ENCODE measurements around the gene NNT.
"Not testable (repeated sequence)": the region's sequence is repeated elsewhere in the genome, so short reads cannot be mapped to it uniquely, and the experiment has no call there.

Gene NNT

DNA sequence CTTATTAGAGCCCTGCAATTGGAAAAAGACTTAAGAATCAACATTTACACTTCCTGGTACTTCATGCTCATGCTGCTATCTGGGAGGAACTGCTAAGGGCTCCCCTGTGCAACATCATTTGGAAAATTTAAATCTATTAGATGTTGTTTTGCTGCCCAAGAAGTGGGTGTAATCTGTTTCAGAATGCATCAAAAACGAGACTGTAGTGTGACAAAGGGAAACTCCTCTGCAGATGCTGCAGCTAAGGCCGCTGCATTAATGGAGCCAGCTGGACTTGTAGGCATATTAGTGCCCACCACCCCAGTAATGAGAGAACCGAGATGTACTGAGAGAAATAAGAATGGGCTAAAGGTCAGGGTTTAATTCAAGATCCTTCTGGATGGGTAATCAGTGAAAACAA, 35.0 kb upstream of the NNT start:
- TF ChIP-seq POLR2AphosphoS5 (IDR thresholded peaks at IDR 0.05; ENCODE audit: low read depth, low read length), result no peak
- no peak for TF ChIP-seq TAF1 (IDR thresholded peaks at IDR 0.05; ENCODE audit: borderline replicate concordance, low read depth, low read length)
- TF ChIP-seq POLR2A (IDR thresholded peaks at IDR 0.05; ENCODE audit: low read depth, low read length), result no peak
- DNase-seq (ENCODE audit: insufficient read length) (no peak), FAIRE-seq (no peak)

DNA sequence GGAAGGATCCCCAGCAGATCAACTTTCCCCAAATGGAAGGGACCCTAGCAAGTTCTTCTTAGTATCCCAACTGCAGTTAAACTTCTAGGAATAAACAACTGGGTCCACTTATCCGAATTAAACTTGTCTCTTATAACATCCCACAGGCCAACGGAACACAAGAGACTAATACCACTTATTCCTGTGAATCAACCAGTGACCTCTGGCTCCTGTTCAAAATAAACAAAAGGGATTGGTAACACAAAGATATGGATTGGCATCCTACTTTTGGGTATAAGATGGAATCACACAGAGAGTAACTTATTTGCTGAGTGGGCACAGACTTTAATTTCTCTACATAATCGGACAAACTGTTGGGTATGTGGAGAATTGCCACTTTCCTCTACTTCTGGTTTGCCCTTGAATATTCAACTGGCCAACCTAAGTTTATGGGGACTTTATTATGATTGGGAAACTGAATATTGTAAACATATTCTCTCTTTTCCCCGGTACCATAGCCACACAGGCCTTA, 33.7 kb upstream of the NNT start:
- no peak for DNase-seq (ENCODE audit: insufficient read length)
- FAIRE-seq, result no peak
- TF ChIP-seq POLR2A (IDR thresholded peaks at IDR 0.05; ENCODE audit: low read depth, low read length), result no peak
- no peak for TF ChIP-seq TAF1 (IDR thresholded peaks at IDR 0.05; ENCODE audit: borderline replicate concordance, low read depth, low read length)

DNA sequence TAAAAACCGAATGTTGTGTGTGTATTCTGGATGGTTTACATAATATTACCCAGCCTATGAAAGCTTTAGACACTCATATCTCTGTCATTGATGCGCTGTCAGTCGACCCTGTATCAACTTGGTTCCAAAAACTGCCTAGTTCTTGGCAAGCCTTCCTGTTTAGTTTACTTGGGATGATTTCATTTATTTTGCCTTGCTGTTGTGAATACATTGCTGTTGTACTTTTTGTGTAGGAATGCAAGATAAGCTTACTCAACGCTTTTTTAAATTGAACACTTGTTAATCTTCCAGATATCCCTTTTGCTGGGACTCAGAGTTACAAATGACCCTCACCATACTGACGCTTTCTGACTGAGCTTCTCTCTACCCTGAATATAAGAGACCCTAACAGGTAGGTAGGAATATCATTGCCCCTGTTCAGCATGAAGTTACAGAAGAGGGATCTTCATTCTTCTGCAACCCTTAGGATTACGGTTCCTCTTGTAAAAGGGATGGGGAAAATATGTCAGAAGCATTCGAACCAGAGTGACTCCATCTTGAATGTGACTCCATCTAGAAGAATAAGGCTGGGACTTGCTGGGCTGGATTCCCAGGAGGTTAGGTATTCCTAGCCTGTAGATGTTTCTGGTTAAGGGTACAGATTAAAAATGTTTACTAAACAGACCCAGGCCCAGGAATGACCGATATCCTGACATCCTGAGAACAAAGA, 32.4 kb upstream of the NNT start:
- FAIRE-seq (no peak), DNase-seq (ENCODE audit: insufficient read length) (no peak)
- TF ChIP-seq TAF1 (IDR thresholded peaks at IDR 0.05; ENCODE audit: borderline replicate concordance, low read depth, low read length) (no peak), POLR2A (IDR thresholded peaks at IDR 0.05; ENCODE audit: low read depth, low read length) (no peak), POLR2AphosphoS5 (IDR thresholded peaks at IDR 0.05; ENCODE audit: low read depth, low read length) (no peak)

DNA sequence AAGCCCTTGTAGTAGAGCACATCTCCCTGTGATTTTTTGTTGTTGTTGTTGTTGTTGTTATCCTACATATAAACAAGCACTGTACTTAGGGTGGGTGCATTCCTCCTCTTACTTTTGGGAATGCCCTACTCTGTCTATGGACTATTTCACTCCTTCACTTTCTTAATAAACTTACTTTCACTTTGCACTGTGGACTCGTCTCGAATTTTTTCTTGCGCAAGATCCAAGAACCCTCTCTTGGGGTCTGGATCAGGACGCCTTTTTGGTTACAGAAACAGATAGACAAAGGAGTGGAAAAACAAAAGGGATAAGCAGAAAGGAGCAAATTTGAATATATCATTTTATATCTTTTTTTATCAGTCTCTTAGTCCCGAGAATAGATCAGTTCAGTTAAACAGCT, 31.7 kb upstream of the NNT start:
- FAIRE-seq (no peak), DNase-seq (ENCODE audit: insufficient read length) (no peak)
- TF ChIP-seq POLR2AphosphoS5 (IDR thresholded peaks at IDR 0.05; ENCODE audit: low read depth, low read length) (no peak), TAF1 (IDR thresholded peaks at IDR 0.05; ENCODE audit: borderline replicate concordance, low read depth, low read length) (no peak), POLR2A (IDR thresholded peaks at IDR 0.05; ENCODE audit: low read depth, low read length) (no peak)

DNA sequence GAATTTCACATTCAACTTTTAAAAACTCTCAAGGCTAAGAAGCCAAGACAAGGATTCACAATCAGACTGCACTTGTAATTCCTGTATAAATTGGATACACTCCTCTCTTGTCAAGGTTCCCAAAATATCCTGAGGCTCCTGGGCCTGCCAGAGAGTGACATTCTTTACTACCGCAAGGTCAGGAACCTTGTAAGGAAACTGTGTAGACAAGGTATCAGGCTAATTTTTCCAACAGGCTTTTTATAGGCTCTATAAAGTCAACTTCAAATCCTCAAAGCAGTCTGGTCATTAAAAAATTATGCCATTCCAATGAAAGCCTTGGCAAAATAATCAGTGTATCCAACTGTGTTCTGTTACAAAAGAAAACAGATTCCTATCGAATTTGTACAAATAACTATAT, 30.6 kb upstream of the NNT start:
- DNase-seq (ENCODE audit: insufficient read length), result no peak
- no peak for FAIRE-seq
- TF ChIP-seq POLR2AphosphoS5 (IDR thresholded peaks at IDR 0.05; ENCODE audit: low read depth, low read length), result no peak
- TF ChIP-seq POLR2A (IDR thresholded peaks at IDR 0.05; ENCODE audit: low read depth, low read length), result no peak
- no peak for TF ChIP-seq TAF1 (IDR thresholded peaks at IDR 0.05; ENCODE audit: borderline replicate concordance, low read depth, low read length)

DNA sequence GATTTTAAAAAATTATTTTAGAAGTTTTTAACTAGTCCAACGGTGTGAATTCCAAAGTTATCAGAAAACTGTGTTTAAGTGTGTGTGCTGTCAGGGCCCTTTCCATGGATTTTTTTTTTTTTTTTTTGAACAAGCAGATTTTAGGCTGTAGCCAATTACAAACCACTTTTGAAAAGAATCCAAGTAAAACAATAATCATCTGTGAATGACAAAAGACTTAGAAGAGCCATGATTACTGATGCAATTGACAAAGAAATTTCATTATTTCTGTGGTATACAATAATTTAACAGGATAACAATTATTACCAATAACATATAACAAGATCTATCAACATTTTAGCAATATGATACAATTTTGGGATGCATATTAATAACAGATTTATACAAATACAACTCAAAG, 29.9 kb upstream of the NNT start:
- FAIRE-seq (no peak), DNase-seq (ENCODE audit: insufficient read length) (no peak)
- TF ChIP-seq POLR2A (IDR thresholded peaks at IDR 0.05; ENCODE audit: low read depth, low read length), result no peak
- no peak for TF ChIP-seq TAF1 (IDR thresholded peaks at IDR 0.05; ENCODE audit: borderline replicate concordance, low read depth, low read length)
- TF ChIP-seq POLR2AphosphoS5 (IDR thresholded peaks at IDR 0.05; ENCODE audit: low read depth, low read length), result no peak

DNA sequence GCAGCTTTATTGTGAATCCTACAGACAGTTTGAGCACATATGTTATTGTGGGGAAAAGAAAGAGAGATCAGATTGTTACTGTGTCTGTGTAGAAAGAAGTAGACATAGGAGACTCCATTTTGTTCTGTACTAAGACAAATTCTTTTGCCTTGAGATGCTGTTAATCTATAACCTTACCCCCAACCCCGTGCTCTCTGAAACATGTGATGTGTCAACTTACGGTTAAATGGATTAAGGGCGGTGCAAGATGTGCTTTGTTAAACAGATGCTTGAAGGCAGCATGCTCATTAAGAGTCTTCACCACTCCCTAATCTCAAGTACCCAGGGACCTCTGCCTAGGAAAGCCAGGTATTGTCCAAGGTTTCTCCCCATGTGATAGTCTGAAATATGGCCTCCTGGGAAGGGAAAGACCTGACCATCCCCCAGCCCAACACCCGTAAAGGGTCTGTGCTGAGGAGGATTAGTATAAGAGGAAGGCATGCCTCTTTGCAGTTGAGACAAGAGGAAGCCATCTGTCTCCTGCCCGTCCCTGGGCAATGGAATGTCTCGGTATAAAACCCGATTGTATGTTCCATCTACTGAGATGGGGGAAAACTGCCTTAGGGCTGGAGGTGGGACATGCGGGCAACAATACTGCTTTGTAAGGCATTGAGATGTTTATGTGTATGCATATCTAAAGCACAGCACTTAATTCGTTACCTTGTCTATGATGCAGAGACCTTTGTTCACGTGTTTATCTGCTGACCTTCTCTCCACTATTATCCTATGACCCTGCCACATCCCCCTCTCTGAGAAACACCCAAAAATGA, 22.4 kb upstream of the NNT start:
- DNase-seq (ENCODE audit: insufficient read length); FAIRE-seq: not testable (repeated sequence)

DNA sequence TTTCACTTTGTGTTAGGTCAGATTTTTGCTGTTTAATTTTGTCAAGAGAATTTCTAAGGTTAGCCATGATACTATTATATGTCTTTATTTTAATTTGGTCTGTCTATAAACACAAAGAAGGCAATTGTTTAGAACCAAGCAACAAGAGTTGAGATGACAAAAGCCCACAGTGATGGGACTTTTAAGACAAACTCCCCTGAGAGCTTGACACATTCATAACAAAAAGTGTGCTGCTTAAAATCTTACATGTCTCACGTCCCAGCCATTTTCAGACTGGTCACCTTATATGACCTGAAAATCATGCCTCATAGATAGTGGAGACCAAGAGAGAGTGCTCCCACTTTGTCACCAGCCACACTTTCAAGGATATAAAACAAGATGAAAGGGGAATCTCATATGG, 21.6 kb upstream of the NNT start:
- DNase-seq (ENCODE audit: insufficient read length) (no peak), FAIRE-seq (no peak)
- no peak for TF ChIP-seq TAF1 (IDR thresholded peaks at IDR 0.05; ENCODE audit: borderline replicate concordance, low read depth, low read length)
- TF ChIP-seq POLR2AphosphoS5 (IDR thresholded peaks at IDR 0.05; ENCODE audit: low read depth, low read length), result no peak
- no peak for TF ChIP-seq POLR2A (IDR thresholded peaks at IDR 0.05; ENCODE audit: low read depth, low read length)

DNA sequence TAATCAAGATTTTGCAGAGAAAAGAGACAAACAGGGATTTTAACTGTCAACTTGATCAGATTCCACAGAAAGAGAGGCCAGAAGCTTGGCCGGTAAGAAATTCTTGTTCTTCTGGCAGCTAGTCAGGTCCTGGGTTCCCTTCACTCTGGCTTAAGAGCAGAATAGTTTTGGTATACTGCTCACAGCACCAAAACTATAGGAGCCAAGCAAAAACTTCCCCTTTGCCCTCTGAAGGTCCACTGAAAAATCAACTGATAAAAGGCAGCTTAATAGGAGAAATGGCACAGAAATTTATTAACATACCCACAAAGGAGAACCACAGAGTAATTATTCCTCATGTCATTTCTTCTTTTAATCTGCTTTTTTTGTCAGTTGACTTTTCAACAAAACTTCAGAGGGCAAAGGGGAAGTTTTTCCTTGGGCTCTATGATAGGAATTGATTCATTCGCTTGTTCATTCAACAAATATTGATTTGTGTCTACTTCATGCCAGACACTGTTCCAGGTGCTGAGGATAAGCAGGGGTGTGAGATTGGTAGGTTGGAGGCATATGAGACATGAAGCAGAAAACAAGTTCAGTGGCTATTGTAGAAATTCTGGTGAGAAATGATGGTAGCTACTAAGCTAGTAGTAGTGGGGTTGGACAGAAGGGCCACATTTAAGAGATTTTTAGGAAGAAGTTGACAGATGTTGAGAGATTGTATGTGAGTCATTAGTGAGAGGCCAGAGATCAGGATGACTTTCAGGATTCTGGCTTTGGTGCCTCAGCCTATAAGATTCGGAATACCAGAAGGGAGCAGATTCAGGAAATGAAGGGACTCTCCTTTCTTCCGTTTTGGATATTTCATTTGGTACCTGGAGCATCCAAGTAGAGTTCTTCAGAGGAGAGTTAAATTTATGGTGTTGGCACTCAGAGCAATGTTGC, 20.6 kb upstream of the NNT start:
- FAIRE-seq (no peak), DNase-seq (ENCODE audit: insufficient read length) (no peak)
- TF ChIP-seq TAF1 (IDR thresholded peaks at IDR 0.05; ENCODE audit: borderline replicate concordance, low read depth, low read length) (no peak), POLR2AphosphoS5 (IDR thresholded peaks at IDR 0.05; ENCODE audit: low read depth, low read length) (no peak), POLR2A (IDR thresholded peaks at IDR 0.05; ENCODE audit: low read depth, low read length) (no peak)

DNA sequence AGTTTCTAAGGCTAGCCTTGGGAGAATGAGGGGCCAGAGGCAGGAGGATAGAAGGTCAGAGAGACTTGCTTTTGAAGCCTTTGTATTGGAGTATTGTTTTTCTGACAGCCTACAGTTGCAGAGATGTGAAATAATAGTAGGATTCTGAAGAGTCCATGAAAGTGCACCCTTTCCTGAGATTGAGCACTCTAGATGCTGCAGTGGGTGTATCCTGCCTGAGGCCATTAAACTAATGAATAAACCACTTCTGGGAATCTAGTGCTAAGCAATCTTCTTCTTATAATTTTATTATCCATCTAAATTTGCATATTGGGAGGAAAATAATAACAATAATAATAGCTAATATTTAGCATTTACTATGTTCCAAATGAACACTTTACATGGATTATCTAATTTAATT, 19.3 kb upstream of the NNT start:
- no peak for FAIRE-seq
- TF ChIP-seq POLR2AphosphoS5 (IDR thresholded peaks at IDR 0.05; ENCODE audit: low read depth, low read length) (no peak), POLR2A (IDR thresholded peaks at IDR 0.05; ENCODE audit: low read depth, low read length) (no peak), TAF1 (IDR thresholded peaks at IDR 0.05; ENCODE audit: borderline replicate concordance, low read depth, low read length) (no peak)
- DNase-seq (ENCODE audit: insufficient read length), result no peak

DNA sequence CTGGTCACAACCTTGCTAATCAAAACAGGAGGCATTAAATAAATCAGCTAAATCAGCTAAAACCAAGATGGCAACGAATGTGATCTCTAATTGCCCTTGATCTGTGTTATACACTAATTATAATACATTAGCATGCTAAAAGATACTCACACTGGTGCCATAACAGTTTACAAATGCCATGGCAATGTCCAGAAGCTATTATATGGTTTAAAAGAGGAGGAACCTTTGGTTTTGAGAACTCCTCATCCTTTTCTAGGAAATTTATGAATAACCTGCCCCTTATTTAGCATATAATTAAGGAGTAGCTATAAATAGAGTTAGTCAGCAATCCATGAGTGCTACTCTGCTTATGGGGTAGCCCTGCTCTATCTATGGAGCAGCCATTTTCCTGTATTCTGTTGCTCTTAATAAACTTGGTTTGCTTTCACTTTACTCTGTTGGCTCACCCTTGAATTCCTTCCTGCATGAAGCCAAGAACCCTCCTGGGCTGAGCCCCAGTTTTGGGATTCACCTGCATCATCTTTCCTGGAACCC, 18.7 kb upstream of the NNT start:
- DNase-seq (ENCODE audit: insufficient read length), result no peak
- TF ChIP-seq POLR2AphosphoS5 (IDR thresholded peaks at IDR 0.05; ENCODE audit: low read depth, low read length) (no peak), TAF1 (IDR thresholded peaks at IDR 0.05; ENCODE audit: borderline replicate concordance, low read depth, low read length) (no peak), POLR2A (IDR thresholded peaks at IDR 0.05; ENCODE audit: low read depth, low read length) (no peak)
- FAIRE-seq, result no peak
